SK-N-SH (cell line): ENCODE results near the gene ZNF526. TPM values are rescaled to one million over a fixed set of nuclear protein-coding genes. Genes with fewer than 3 reads are reported as not detected.

Experiments
- CTCF ChIA-PET: fragments of 300-600, 350-600 bp; formaldehyde crosslinking; extraction: SDS; loops from one replicate; lab custom pipeline; 2021; lab: Yijun Ruan, JAX
- POLR2A ChIA-PET: fragments of 350-600 bp; sonication (Branson Sonifier 250); formaldehyde crosslinking; extraction: SDS; loops from one replicate; lab custom pipeline; 2020; ENCODE audit warnings: antibody characterized with exemption, inconsistent platforms; lab: Yijun Ruan, JAX
- DNase-seq: peaks from one replicate; pipeline ENCODE4 v3.0.0; 2012
- H2AFZ ChIP-seq: fragments of 200-600 bp; sonication (generic); 2 replicates; pipeline ENCODE4 v1.8.1; 2016; ENCODE audit warnings: antibody characterized with exemption, mild to moderate bottlenecking, low read depth
- H3F3A ChIP-seq: fragments of 200-600 bp; sonication (generic); replicated peaks from 2 replicates; pipeline ENCODE3; 2016; ENCODE audit warnings: antibody characterized with exemption, mild to moderate bottlenecking; ENCODE audit not compliant: insufficient read depth
- H3K27ac ChIP-seq, 2 experiments: fragments of 200-500 bp in 1 of 2; fragments of 200-600 bp in 1 of 2; sonication (Bioruptor generic) in 1 of 2; sonication (generic), shearing (Covaris generic) in 1 of 2; 2 replicates each; pipeline versions ENCODE4 v1.5.1 to v1.6.1; 2014 to 2016; ENCODE audit warnings: low read depth in 2 of 2, inconsistent platforms in 1 of 2, low read length in 1 of 2, mild to moderate bottlenecking in 1 of 2, mixed read lengths in 1 of 2
- H3K27me3 ChIP-seq: fragments of 200-600 bp; sonication (generic), shearing (Covaris generic); 2 replicates; pipeline ENCODE4 v1.6.1; 2016; ENCODE audit warnings: mixed run types; ENCODE audit not compliant: insufficient read depth
- H3K36me3 ChIP-seq, 2 experiments: fragments of 200-500 bp in 1 of 2; fragments of 200-600 bp in 1 of 2; sonication (Bioruptor generic) in 1 of 2; sonication (generic) in 1 of 2; replicated peaks in 1 of 2; 2 replicates each; pipeline versions ENCODE3 to v1.5.1; 2014 to 2016; ENCODE audit warnings: low read length in 1 of 2, mild to moderate bottlenecking in 1 of 2; ENCODE audit not compliant: insufficient read depth in 2 of 2, control insufficient read depth in 1 of 2
- H3K4me1 ChIP-seq, 2 experiments: fragments of 200-500 bp in 1 of 2; fragments of 200-600 bp in 1 of 2; sonication (Bioruptor generic) in 1 of 2; sonication (generic), shearing (Covaris generic) in 1 of 2; 2 replicates each; pipeline versions ENCODE4 v1.5.1 to v1.6.1; 2014 to 2016; ENCODE audit warnings: low read depth in 1 of 2, low read length in 1 of 2, mixed run types in 1 of 2; ENCODE audit not compliant: insufficient read depth in 2 of 2, control insufficient read depth in 1 of 2
- H3K4me2 ChIP-seq: fragments of 200-600 bp; sonication (generic), shearing (Covaris generic); 2 replicates; pipeline ENCODE4 v1.6.1; 2017; ENCODE audit warnings: mixed run types
- H3K4me3 ChIP-seq, 2 experiments: fragments of 200-500 bp in 1 of 2; fragments of 200-600 bp in 1 of 2; sonication (Bioruptor generic) in 1 of 2; sonication (generic), shearing (Covaris generic) in 1 of 2; 2 replicates each; pipeline versions ENCODE4 v1.5.1 to v1.8.1; 2014 to 2016; ENCODE audit warnings: low read depth in 2 of 2, inconsistent platforms in 1 of 2, low read length in 1 of 2, mild to moderate bottlenecking in 1 of 2, mixed read lengths in 1 of 2, moderate library complexity in 1 of 2
- H3K79me2 ChIP-seq: fragments of 200-600 bp; sonication (generic); 2 replicates; pipeline ENCODE4 v1.8.1; 2017; ENCODE audit warnings: mild to moderate bottlenecking; ENCODE audit not compliant: insufficient read depth
- H3K9ac ChIP-seq: fragments of 200-600 bp; sonication (generic); 2 replicates; pipeline ENCODE4 v1.6.1; 2017; ENCODE audit warnings: mixed run types
- H3K9me2 ChIP-seq: fragments of 200-600 bp; sonication (generic); 2 replicates; pipeline ENCODE4 v1.6.1; 2017; ENCODE audit warnings: mixed run types
- H3K9me3 ChIP-seq: fragments of 200-600 bp; sonication (generic); 2 replicates; pipeline ENCODE4 v1.6.1; 2017; ENCODE audit warnings: mixed run types, mild to moderate bottlenecking, moderate library complexity
- H4K20me1 ChIP-seq: fragments of 200-600 bp; sonication (generic); 2 replicates; pipeline ENCODE4 v1.6.1; 2017; ENCODE audit warnings: mild to moderate bottlenecking, mixed run types; ENCODE audit not compliant: insufficient read depth
- EZH2phosphoT487 ChIP-seq: fragments of 200-600 bp; sonication (generic); IDR thresholded peaks from 2 replicates; pipeline ENCODE4 v1.6.1; 2017; ENCODE audit warnings: low read depth, mixed run types, mild to moderate bottlenecking, antibody characterized with exemption, moderate library complexity, borderline replicate concordance
- FOXJ3 ChIP-seq: sonication (generic); formaldehyde crosslinking; IDR thresholded peaks from 2 replicates; pipeline ENCODE4 v1.5.1; 2020; ENCODE audit warnings: mild to moderate bottlenecking, missing genetic modification reagents
- FOXM1 ChIP-seq: IDR thresholded peaks from 2 replicates; pipeline ENCODE4 v1.4.0; 2012; ENCODE audit warnings: low read depth, mild to moderate bottlenecking
- GATA2 ChIP-seq: sonication (generic); formaldehyde crosslinking; IDR thresholded peaks from 2 replicates; pipeline ENCODE4 v1.5.0; 2020; ENCODE audit warnings: mild to moderate bottlenecking, missing genetic modification reagents
- MAX ChIP-seq: IDR thresholded peaks from 2 replicates; pipeline ENCODE4 v1.4.0; 2012; ENCODE audit warnings: low read depth
- MEF2A ChIP-seq: IDR thresholded peaks from 2 replicates; pipeline ENCODE4 v1.4.0; 2012; ENCODE audit warnings: low read depth, borderline replicate concordance
- MXI1 ChIP-seq: IDR thresholded peaks from 2 replicates; pipeline ENCODE4 v1.6.1; 2012; ENCODE audit warnings: mild to moderate bottlenecking, low read depth, low read length, improper control_type of control experiment
- NFIC ChIP-seq: IDR thresholded peaks from 2 replicates; pipeline ENCODE4 v1.4.0; 2012; ENCODE audit warnings: borderline replicate concordance
- PBX3 ChIP-seq: IDR thresholded peaks from 2 replicates; pipeline ENCODE4; 2012
- POLR2AphosphoS5 ChIP-seq: IDR thresholded peaks from 2 replicates; pipeline ENCODE4 v1.6.1; 2012; ENCODE audit warnings: low read depth, low read length
- RAD21 ChIP-seq: IDR thresholded peaks from 2 replicates; pipeline ENCODE4 v1.6.1; 2012; ENCODE audit warnings: mild to moderate bottlenecking, low read length
- RCOR1 ChIP-seq: fragments of 150-350 bp; IDR thresholded peaks from 2 replicates; pipeline ENCODE4 v1.6.1; 2017; ENCODE audit warnings: antibody characterized with exemption, low read length
- RXRA ChIP-seq: IDR thresholded peaks from 2 replicates; pipeline ENCODE4 v1.4.0; 2012; ENCODE audit warnings: low read depth, mild to moderate bottlenecking, borderline replicate concordance
- TCF12 ChIP-seq: IDR thresholded peaks from 2 replicates; pipeline ENCODE4 v1.4.0; 2012
- WGBS: methylation state at CpG from one replicate; pipeline ENCODE4 v1.1.6; 2017; ENCODE audit warnings: low lambda C conversion rate; 5-methylcytosine and 5-hydroxymethylcytosine counted together
- polyA plus RNA-seq, 3 experiments: library from polyadenylated mRNA; depleted of rRNA; stranded (reverse); fragments of >200 nt; gene quantifications; 2 replicates each; pipeline ENCODE4 v1.2.3, GENCODE V29; 2012
- TF ChIP-seq, protein P1 (sequence below): fragments of 150-350 bp; IDR thresholded peaks from 2 replicates; pipeline ENCODE4 v1.6.1; 2017; ENCODE audit warnings: antibody characterized with exemption, low read length, low read depth, borderline replicate concordance
- TF ChIP-seq, protein P2 (sequence below): fragments of 150-350 bp; IDR thresholded peaks from 2 replicates; pipeline ENCODE4 v1.6.1; 2016; ENCODE audit warnings: mild to moderate bottlenecking, low read depth, low read length

The ZNF526 gene
- polyA plus RNA-seq, 1 of the 3 experiments (the other 2 are of a cell fraction): 3.5 TPM

GRCh38 chr19:42188665-42189064 lies 31.4 kb upstream of the ZNF526 start:
- Histone ChIP-seq H3K9me2 (no peaks in the 10 kb centered on the region), H2AFZ (no peak overlapping the region), H3K27me3 (no peaks in the 10 kb centered on the region), H3K9ac (no peak overlapping the region), H3K9me3 (no peaks in the 10 kb centered on the region), H3K4me2 (no peak overlapping the region), H3K27ac (no peak overlapping the region), H3K4me3 (no peak overlapping the region), H3K79me2 (no peaks in the 10 kb centered on the region), H3K36me3 (no peaks in the 10 kb centered on the region), H4K20me1 (no peaks in the 10 kb centered on the region), H3F3A (no peaks in the 10 kb centered on the region), H3K4me1 (no peaks in the 10 kb centered on the region)
- CTCF ChIA-PET: interaction anchor here (1.8 to 10.7 kb wide), 3 partner anchors 54 to 88 kb away, joined by 4 to 177 read pairs (median 116); partner anchors contain the start of gene POU2F2
- no peak for DNase-seq
- no peak for TF ChIP-seq MXI1
- 71% methylated on average over 1 of the region's 1 CpG for WGBS
- POLR2A ChIA-PET: no interaction called here

GRCh38 chr19:42189133-42189532 lies 31.0 kb upstream of the ZNF526 start:
- H3K9me2 ChIP-seq: no peaks in the 10 kb centered on the region
- POLR2A ChIA-PET: interaction anchor here (0.6 kb wide), 1 partner anchor 48 kb away, joined by 6 read pairs; no protein-coding TSS in a partner anchor

More at GRCh38 chr19:42189133-42189532, 31.0 kb upstream of the ZNF526 start:
- H3K4me1 ChIP-seq: no peaks in the 10 kb centered on the region
- no peak overlapping the region for H3K4me2 ChIP-seq
- no peak overlapping the region for H3K9ac ChIP-seq
- no peak overlapping the region for H2AFZ ChIP-seq
- DNase-seq: no peak
- CTCF ChIA-PET: interaction anchor here (1.8 to 10.7 kb wide), 3 partner anchors 55 to 89 kb away, joined by 4 to 177 read pairs (median 116); partner anchors contain the start of gene POU2F2
- no peaks in the 10 kb centered on the region for H3K9me3 ChIP-seq
- no peak overlapping the region for H3K4me3 ChIP-seq
- no peaks in the 10 kb centered on the region for H3K79me2 ChIP-seq
- H4K20me1 ChIP-seq: no peaks in the 10 kb centered on the region
- no peak overlapping the region for H3K27ac ChIP-seq
- WGBS: 72% methylated on average over 3 of the region's 3 CpGs
- no peaks in the 10 kb centered on the region for H3K36me3 ChIP-seq
- H3K27me3 ChIP-seq: no peaks in the 10 kb centered on the region
- no peaks in the 10 kb centered on the region for H3F3A ChIP-seq
- TF ChIP-seq, protein P1, sequence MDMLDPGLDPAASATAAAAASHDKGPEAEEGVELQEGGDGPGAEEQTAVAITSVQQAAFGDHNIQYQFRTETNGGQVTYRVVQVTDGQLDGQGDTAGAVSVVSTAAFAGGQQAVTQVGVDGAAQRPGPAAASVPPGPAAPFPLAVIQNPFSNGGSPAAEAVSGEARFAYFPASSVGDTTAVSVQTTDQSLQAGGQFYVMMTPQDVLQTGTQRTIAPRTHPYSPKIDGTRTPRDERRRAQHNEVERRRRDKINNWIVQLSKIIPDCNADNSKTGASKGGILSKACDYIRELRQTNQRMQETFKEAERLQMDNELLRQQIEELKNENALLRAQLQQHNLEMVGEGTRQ: no peak
- TF ChIP-seq RCOR1 (no peak), RXRA (no peak), MEF2A (no peak), EZH2phosphoT487 (no peak), RAD21 (no peak), PBX3 (no peak), POLR2AphosphoS5 (no peak), FOXM1 (no peak), FOXJ3 (CRISPR knock-in tag) (no peak), TCF12 (no peak), NFIC (no peak), GATA2 (no peak), MAX (no peak)
- TF ChIP-seq, protein P2, sequence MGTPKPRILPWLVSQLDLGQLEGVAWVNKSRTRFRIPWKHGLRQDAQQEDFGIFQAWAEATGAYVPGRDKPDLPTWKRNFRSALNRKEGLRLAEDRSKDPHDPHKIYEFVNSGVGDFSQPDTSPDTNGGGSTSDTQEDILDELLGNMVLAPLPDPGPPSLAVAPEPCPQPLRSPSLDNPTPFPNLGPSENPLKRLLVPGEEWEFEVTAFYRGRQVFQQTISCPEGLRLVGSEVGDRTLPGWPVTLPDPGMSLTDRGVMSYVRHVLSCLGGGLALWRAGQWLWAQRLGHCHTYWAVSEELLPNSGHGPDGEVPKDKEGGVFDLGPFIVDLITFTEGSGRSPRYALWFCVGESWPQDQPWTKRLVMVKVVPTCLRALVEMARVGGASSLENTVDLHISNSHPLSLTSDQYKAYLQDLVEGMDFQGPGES: no peak
